Eye (tissue), 1 donor: ENCODE measurements around the gene OPN4.

Experiments used
- DNase-seq: peaks from one replicate; pipeline ENCODE4 v3.0.0-alpha.2; 2015

Gene OPN4

DNA sequence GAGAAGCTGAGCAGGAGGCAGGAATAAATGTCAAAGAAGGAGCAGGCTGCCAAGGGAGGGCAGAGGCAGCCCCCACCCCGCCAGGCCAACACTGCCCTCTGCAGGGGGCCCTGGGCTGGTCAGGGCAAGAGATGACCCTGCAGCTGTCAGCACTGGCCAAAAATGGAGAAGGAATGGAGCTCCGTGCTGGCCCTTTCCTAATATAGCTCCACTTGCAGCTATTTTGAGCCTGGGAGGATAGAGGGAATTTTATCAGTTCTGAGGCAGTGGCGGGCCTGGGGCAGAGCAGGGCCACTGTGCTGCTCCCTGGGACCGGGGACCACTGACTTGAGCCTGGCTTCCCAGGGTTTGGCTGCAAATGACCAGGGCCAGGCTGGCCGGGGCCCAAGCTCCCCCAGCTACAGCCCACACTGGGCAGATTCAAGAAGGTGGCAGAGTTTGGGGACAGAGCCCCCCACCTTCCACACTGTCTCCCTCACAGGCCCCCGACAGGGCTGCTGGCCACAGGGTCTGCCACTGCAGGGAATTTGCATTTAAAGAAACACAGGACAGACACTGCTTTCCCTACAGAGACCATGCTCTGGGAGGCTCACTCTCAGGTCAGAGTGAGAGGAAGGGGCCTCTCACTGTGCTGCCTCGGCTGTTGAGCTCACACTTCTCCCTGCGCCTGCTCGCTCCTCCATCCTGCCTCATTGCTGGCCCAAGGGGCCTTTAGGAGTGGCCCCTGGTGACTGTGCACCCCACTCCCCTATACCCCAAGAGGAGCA lies 30.2 kb downstream of the OPN4 start:
- peak; percentile 35 for DNase-seq

DNA sequence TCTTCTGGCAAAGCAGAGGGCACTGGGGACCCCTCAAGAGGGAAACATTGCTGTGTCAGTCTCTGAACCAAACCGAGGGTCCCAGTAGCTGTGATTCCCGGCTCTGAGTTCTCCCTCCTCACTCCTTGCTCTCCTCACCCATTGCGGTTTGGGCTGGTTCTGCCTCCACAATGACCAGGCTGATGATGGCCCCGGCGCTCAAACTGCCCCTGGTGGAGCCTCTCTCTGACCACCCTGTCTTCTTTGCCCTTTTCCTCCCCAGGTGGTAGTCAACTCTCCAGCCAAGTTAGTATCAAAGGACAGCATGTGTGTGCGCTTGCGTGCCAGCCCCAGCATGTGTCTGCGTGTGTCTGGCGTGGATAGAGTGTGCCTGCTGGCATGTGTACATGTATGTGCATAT lies 31.1 kb downstream of the OPN4 start:
- DNase-seq, result no peak

DNA sequence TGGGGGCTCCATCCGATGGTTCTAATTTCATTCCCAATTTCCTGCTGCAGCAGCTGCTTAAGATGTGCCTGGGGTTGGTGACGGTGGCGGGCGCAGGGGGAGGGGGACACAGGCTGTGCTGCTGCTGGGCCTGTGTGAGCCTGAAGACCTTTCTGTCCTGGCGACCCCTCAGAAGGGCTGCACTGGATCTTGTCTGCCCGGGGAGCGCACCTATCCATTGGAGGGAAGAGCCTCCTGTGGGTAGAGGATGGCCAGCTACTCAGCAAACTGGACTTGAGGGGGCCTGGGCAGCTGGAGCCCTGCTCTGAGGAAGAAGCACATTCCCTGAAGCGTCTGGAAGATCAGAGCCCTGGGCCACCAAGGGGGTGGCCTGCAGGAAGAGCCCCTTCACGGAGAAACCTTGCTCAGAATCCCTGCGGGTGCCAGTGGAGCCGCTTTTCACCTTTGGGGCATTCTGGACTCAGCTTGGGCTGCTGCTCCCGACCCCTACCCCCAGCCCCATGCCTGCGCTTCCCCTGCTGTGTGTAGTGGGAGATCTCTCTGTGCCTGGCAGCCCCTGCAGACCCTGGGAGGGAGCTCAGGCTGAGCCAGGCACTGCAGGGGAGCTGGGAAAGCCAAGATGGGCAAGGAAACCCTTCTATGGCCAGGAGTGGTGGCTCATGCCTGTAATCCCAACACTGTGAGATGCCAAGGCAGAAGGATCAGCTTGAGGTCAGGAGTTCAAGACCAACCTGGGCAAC lies 31.7 kb downstream of the OPN4 start:
- DNase-seq, result no peak

DNA sequence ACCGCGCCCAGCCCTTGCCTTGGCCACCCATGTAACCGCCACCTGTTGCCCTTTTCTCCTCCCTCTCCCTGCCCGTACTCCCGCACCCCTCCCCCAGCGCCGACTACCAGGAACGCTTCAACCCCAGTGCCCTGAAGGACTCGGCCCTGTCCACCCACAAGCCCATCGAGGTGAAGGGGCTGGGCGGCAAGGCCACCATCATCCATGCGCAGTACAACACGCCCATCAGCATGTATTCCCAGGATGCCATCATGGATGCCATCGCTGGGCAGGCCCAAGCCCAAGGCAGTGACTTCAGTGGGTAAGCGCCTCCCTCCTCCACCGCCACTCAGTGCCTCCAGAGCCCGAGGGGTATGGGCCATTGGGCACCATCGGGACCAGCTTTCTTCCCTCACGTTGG lies 32.6 kb downstream of the OPN4 start:
- no peak for DNase-seq

GRCh38 chr10:86687750-86688149 lies 33.4 kb downstream of the OPN4 start:
- DNase-seq, result no peak

DNA sequence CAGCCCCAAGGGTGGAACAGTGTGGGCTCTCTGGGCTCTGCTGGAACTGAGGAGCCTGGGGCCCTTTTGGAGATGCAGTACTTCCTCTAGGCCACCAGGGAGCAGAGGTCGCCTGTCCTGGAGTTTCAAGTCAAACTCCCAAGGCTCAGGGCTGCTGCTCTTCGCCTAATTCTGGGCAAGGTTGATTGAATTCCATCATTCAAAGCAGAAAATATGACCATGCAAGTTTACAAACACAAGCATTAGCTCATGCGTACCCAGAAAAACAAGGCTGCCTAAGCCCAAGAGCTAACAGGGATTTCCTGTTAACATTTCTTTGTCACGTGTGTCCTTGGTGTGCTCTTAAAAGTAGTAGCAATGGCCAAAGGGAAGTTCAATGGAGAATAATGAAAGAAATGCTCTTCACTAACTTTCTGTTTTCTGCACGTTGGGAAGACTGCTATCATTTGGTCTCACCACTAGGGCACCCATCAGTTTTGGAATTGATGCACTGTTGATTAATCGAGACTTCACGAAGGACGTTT lies 34.1 kb downstream of the OPN4 start:
- peak; percentile 81 for DNase-seq

- DNase-seq, result no peak
Measured at GRCh38 chr10:86689146-86689545, 34.8 kb downstream of the OPN4 start.

GRCh38 chr10:86690231-86690630 lies 35.9 kb downstream of the OPN4 start:
- no peak for DNase-seq

- no peak for DNase-seq
Measured at GRCh38 chr10:86690657-86691084, 36.3 kb downstream of the OPN4 start.

DNA sequence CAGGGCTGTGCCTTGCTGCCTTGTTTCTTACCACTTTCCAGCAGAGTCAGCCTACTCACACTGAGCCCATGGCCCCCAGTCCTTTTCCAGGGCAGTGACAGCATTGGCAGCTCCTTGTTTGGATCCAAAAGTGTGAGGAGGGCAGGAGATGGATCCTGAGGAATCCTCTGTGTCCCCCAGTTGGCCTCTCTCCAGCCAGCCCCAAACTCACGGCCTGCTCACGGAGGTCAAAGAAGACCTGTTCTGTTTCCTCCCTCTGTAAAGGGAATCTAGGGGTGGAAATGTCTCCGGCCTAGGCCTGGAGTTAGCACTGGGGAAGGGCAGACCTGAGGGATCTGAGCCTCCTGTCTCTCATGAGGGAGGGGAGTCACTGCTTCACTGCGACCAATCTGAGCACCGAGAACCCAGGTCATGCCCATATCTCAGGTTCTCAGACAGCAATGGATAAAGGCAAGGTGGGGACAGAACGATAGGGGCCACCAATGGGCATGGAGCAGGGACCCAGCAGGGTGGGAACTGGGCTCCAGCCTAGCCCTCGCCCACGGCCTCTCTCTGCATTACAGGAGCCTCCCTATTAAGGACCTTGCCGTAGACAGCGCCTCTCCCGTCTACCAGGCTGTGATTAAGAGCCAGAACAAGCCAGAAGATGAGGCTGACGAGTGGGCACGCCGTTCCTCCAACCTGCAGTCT lies 37.1 kb downstream of the OPN4 start:
- DNase-seq, result no peak

GRCh38 chr10:86692023-86692514 lies 37.7 kb downstream of the OPN4 start:
- no peak for DNase-seq

GRCh38 chr10:86692664-86693063 lies 38.3 kb downstream of the OPN4 start:
- DNase-seq, result no peak

DNA sequence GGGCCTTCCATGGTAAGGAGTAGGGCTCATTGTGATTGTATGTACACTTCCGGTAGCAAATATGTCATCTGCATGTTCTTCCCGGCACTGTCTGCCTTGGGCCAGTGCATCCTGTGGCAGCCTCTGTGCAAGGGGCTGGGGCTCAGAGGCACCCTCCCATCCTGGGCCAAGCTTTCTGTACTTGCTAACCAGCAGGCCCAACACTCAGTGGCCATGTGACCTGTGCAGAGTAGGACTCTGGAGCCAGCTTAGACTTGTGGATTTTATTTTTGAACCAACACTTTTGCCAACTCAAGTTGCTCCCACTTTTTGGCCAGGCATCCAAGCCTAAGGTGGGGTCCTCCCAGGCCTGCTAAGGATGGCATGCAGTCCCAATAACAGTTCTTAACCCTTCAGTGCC lies 38.9 kb downstream of the OPN4 start:
- DNase-seq, result no peak

DNA sequence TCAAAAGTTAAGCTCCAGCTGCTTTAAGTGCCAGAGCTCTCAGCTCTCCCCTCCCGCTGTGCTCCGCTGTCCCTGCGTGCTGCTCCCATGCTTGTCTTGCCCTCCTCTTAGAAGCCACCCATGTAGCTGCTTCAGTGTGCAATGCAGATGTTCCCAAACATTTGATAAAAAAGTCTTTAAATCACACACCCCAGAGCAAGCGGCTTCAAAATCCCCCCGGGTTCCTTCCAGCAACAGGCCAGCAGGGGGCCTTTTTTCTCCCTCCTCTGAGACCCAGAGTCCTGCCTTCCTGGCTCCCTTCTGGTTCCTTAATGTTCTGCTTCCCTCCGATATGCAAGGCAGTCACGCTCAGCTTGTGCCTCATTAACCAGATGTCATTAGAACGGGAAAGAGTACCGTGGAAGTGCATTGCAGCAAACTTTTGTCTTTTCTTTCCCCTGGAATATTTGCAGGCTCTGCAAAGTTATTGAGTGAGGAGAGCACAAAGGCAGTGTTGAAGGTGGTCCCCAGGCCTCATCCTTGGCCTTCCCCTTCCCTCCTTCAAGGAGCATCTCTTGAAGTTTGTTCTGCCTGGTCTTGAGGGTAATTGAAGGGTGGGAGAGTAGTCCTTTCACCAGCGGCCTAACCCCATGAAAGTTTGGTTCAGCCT lies 39.5 kb downstream of the OPN4 start:
- peak; percentile 84 for DNase-seq

GRCh38 chr10:86698207-86698940 lies 44.0 kb downstream of the OPN4 start:
- DNase-seq, result no peak

DNA sequence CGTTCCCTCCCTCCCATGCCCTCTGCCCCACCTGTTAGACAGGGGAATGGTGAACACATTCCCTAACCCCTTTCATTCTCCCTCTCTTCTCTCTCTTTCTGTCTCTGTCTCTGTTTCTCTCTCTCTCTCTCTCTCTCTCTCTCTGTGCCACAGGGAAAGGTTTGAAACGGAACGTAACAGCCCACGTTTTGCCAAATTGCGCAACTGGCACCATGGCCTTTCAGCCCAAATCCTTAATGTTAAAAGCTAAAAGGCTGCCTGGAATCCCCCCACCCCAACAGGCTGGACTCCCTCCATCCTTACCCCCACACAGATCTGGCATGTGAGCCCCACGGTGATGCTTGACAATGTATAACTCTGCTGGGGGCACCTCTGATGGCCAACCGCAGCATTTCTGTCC lies 44.8 kb downstream of the OPN4 start:
- DNase-seq, result no peak

GRCh38 chr10:86699541-86699940 lies 45.2 kb downstream of the OPN4 start:
- DNase-seq, result no peak

DNA sequence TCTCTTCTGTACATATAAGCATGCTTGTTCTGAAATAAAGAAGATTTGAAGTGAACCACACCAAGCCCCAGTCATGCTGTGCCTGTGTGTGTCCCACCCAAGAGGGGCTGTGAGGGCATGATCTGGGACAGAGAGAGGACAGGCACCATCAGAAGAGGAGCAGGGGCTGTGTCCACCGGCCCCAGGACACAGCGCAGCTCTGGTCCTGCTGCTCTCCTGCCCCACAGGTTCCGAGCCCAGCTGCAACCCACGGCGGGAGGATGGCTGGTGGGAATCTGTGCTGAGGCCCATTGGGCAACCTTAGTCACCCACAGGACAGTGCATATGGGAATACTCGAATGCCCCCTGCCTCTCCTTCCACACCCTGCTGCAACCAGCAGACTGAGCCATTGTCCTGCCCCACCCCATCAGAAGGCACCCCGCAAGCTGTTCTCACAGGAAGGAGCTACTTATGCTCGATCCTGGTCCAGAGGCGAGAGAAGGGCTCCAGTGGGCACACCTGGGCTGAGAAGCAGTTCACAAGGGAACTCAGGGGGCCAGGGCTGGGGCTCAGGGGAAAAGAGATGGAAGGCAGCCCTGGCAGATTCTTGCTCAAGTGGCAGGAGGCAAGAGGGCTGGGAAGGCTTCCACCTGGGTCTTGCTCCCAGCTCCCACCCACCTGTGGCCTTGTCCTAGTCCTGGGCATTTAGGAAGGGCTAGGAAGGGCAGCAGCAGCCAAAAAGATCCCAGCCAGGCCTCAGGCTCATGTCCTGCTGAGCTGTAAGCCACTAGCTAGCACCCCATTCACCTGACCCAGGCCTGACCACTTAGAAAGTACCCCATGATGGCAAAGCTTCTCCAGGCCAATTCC lies 45.9 kb downstream of the OPN4 start:
- no peak for DNase-seq

DNA sequence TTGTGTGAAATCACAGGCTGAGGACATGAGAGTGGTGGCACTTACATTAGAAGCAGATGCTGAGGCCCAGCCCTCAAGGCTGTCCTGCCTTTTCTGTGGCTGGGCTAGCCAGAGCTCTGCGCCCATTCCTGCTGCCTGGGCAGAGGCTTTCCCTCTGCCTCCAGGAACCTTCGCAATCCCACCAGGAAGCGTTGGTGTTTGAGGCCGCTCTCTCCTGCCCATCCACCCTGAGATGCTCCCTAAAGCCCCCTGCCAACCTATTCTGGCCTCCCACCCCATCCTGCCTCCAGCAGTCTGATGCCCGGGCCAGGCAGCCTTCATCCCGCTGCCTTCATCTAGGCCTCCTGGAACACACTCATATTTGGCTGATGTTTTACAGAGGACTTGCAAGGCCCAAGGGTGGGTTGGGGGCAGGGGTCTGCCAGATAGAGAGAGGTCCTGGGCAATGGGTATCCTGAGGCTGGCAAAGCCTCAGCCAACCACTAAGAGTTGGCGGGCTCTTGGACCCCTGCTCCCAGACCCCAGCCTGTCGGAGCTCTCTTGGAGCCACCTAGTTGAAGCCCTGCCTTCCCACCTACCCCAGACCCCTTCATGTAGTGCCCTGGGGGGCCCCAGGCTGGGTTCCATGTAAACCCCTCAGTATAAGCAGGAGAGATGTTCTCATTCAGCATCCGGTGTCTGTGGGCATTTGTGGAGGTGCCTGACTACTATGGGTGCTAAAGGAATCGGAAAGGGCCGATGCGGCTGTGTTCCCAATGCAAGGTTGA lies 46.7 kb downstream of the OPN4 start:
- no peak for DNase-seq

- DNase-seq, result no peak
Measured at GRCh38 chr10:86703176-86703575, 48.8 kb downstream of the OPN4 start.
